Measurements from ENCODE around the gene SENP1.

Gene SENP1

DNA sequence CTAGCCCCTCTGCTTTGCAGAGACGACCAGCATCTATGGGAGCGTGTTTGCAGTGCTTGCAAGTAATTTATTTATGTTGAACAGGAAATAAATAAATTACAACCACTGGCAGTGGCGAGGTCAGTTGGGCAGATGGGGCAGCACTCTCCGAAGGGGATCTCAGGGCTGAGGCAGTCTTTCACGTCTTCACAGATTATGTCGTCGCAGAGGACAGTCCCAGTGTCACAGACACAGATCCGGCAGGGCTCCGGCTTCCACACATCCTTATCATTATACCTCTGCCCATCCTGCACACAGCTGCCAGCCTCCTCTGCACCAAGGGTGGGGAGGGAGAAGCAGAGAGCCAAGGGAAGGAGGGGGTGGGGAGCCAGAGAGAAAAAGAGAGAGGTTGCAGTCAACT is 106.1 kb downstream of the SENP1 start:
- DNase-seq (ENCODE audit: low read depth): no peak

DNA sequence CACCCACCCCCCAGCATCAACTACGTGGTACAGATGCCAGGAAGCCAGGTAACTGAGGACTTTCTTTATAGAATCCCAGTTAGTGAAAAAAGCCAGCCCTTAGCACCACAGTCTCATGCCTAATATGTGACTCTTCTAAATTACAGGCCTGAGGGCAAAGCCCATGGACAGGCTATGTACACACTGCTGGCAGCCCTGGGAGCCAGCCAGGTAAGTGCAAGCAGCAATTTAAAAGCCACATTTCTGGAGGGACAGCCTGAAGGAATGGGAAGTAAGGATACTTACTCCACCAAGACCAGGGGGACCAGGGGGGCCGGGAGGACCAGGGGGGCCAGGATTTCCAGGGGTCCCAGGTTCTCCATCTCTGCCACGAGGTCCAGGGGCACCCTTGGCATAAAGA is 108.6 kb downstream of the SENP1 start:
- no peak for DNase-seq (ENCODE audit: low read depth)

DNA sequence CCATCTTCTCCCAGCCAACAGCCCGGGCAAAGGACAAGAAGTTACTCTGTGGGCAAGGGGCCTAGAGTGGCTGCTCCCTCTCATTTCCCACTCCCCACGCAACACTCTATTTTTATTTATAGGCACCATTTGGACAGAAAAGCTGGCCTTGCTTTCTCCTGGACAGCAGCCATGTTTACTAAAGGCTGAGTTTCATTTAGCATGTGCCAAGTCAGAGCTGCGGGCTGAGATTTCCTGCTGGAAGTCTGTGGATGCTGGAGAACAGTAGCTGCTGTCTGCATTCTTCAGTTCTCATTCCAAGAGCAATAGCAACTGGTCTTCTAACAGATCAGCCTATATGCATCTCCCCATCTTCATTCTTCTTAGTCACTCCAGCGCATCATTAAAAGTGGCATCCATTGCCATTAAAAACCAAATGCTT is 109.9 kb downstream of the SENP1 start:
- no peak for DNase-seq (ENCODE audit: low read depth)

DNA sequence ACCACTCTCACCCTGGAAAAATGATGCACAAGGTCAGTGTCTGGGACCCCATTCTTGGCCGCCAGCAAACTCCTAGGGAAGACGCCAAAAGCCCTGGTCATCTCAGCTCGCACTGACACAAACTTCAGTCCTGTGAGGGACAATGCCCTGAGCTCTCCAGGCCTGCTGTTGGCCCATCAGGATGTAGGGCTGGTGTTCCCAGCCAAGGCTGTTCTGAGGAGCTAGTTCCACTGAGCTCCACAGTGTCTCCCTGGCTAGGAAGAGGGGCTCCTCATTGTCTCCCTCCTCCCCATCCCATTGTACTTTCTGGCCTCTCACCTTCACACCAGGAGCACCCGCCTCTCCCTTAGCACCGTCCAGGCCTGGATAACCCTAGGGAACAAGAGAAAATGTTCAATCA is 112.4 kb downstream of the SENP1 start:
- no peak for DNase-seq (ENCODE audit: low read depth)

Data from non-pigmented ciliary epithelial cell (primary cell).